HEK293 (cell line): Measurements from ENCODE around the gene DNAJC4.
A peak's percentile ranks its signal among the peaks of the same experiment; 100 is the strongest.

ENCODE experiments used
- BCL11A ChIP-seq: fragments of 450-650 bp; formaldehyde crosslinking; IDR thresholded peaks from 2 replicates; pipeline ENCODE4 v1.5.1; 2016; ENCODE audit warnings: low read depth, missing biosample characterization, missing genetic modification characterization
- GFI1B ChIP-seq: fragments of 450-650 bp; formaldehyde crosslinking; IDR thresholded peaks from 2 replicates; pipeline ENCODE4 v1.5.1; 2016; ENCODE audit warnings: missing biosample characterization, missing genetic modification characterization
- HOXC10 ChIP-seq: sonication (generic); formaldehyde crosslinking; IDR thresholded peaks from 2 replicates; pipeline ENCODE4 v1.8.1; 2023; ENCODE audit warnings: mild to moderate bottlenecking, missing genetic modification reagents
- INSM2 ChIP-seq: fragments of 450-650 bp; formaldehyde crosslinking; IDR thresholded peaks from 2 replicates; pipeline ENCODE4 v1.5.1; 2016; ENCODE audit warnings: missing biosample characterization, missing genetic modification characterization
- KLF16 ChIP-seq: fragments of 450-650 bp; formaldehyde crosslinking; IDR thresholded peaks from 2 replicates; pipeline ENCODE4 v1.5.1; 2017; ENCODE audit warnings: missing biosample characterization, missing genetic modification characterization
- KLF17 ChIP-seq: fragments of 450-650 bp; formaldehyde crosslinking; IDR thresholded peaks from 2 replicates; pipeline ENCODE4 v1.5.1; 2016; ENCODE audit warnings: missing biosample characterization, missing genetic modification characterization
- ZBTB44 ChIP-seq: fragments of 450-650 bp; IDR thresholded peaks from 2 replicates; pipeline ENCODE4 v1.5.1; 2018; ENCODE audit warnings: missing biosample characterization, mild to moderate bottlenecking, missing genetic modification characterization
- ZBTB48 ChIP-seq: fragments of 450-650 bp; formaldehyde crosslinking; IDR thresholded peaks from 2 replicates; pipeline ENCODE4 v1.5.1; 2016; ENCODE audit warnings: missing biosample characterization, missing genetic modification characterization
- ZEB2 ChIP-seq: fragments of 450-650 bp; formaldehyde crosslinking; IDR thresholded peaks from 2 replicates; pipeline ENCODE4 v1.5.1; 2016; ENCODE audit warnings: missing biosample characterization, missing genetic modification characterization
- ZFP37 ChIP-seq: fragments of 450-650 bp; formaldehyde crosslinking; IDR thresholded peaks from 2 replicates; pipeline ENCODE4 v1.5.1; 2016; ENCODE audit warnings: missing biosample characterization, missing genetic modification characterization
- ZNF184 ChIP-seq: fragments of 450-650 bp; IDR thresholded peaks from 2 replicates; pipeline ENCODE4 v1.5.1; 2018; ENCODE audit warnings: missing biosample characterization, mild to moderate bottlenecking, missing genetic modification characterization
- ZNF24 ChIP-seq: fragments of 450-650 bp; formaldehyde crosslinking; IDR thresholded peaks from 2 replicates; pipeline ENCODE4 v1.5.1; 2016; ENCODE audit warnings: missing biosample characterization, missing genetic modification characterization
- ZNF266 ChIP-seq: fragments of 450-650 bp; formaldehyde crosslinking; IDR thresholded peaks from 2 replicates; pipeline ENCODE4 v1.5.1; 2016; ENCODE audit warnings: missing biosample characterization, missing genetic modification characterization, low read depth
- ZNF274 ChIP-seq, 2 experiments: fragments of 200-500 bp in 1 of 2; fragments of 450-650 bp in 1 of 2; sonication (Bioruptor generic) in 1 of 2; formaldehyde crosslinking in 1 of 2; IDR thresholded peaks; 2 replicates each; pipeline versions ENCODE4 v1.5.1 to v1.6.1; 2014 to 2016; ENCODE audit warnings: borderline replicate concordance in 1 of 2, inconsistent platforms in 1 of 2, low read length in 1 of 2, missing biosample characterization in 1 of 2, missing genetic modification characterization in 1 of 2
- ZNF280C ChIP-seq: fragments of 450-650 bp; formaldehyde crosslinking; IDR thresholded peaks from 2 replicates; pipeline ENCODE4 v1.5.1; 2016; ENCODE audit warnings: missing biosample characterization, missing genetic modification characterization
- ZNF280D ChIP-seq: fragments of 450-650 bp; formaldehyde crosslinking; IDR thresholded peaks from 2 replicates; pipeline ENCODE4 v1.5.1; 2016; ENCODE audit warnings: missing biosample characterization, missing genetic modification characterization
- ZNF391 ChIP-seq: fragments of 450-650 bp; formaldehyde crosslinking; IDR thresholded peaks from 2 replicates; pipeline ENCODE4 v1.5.1; 2016; ENCODE audit warnings: low read depth, missing biosample characterization, missing genetic modification characterization, borderline replicate concordance
- ZNF433 ChIP-seq: fragments of 450-650 bp; formaldehyde crosslinking; IDR thresholded peaks from 2 replicates; pipeline ENCODE4 v1.5.1; 2016; ENCODE audit warnings: missing biosample characterization, missing genetic modification characterization, low read depth
- ZNF449 ChIP-seq: fragments of 450-650 bp; formaldehyde crosslinking; IDR thresholded peaks from 2 replicates; pipeline ENCODE4 v1.5.1; 2017; ENCODE audit warnings: missing biosample characterization, mild to moderate bottlenecking, missing genetic modification characterization, moderate library complexity
- ZNF549 ChIP-seq: fragments of 450-650 bp; IDR thresholded peaks from 2 replicates; pipeline ENCODE4 v1.5.1; 2018; ENCODE audit warnings: missing biosample characterization, missing genetic modification characterization, mild to moderate bottlenecking, inconsistent platforms, moderate library complexity
- ZNF585B ChIP-seq: fragments of 450-650 bp; formaldehyde crosslinking; IDR thresholded peaks from 2 replicates; pipeline ENCODE4 v1.5.1; 2016; ENCODE audit warnings: missing biosample characterization, missing genetic modification characterization
- ZNF610 ChIP-seq: fragments of 450-650 bp; formaldehyde crosslinking; IDR thresholded peaks from 2 replicates; pipeline ENCODE4 v1.5.1; 2016; ENCODE audit warnings: missing biosample characterization, missing genetic modification characterization, borderline replicate concordance
- ZNF629 ChIP-seq: fragments of 450-650 bp; formaldehyde crosslinking; IDR thresholded peaks from 2 replicates; pipeline ENCODE4 v1.5.1; 2017; ENCODE audit warnings: missing biosample characterization, missing genetic modification characterization
- TF ChIP-seq, protein P1 (sequence below): fragments of 450-650 bp; formaldehyde crosslinking; IDR thresholded peaks from 2 replicates; pipeline ENCODE4 v1.5.1; 2016; ENCODE audit warnings: missing biosample characterization, missing genetic modification characterization
- TF ChIP-seq, protein P2 (sequence below): fragments of 450-650 bp; formaldehyde crosslinking; IDR thresholded peaks from 2 replicates; pipeline ENCODE4 v1.5.1; 2016; ENCODE audit warnings: missing biosample characterization, missing genetic modification characterization

Gene DNAJC4

GRCh38 chr11:64185175-64185692 lies 45.1 kb upstream of the DNAJC4 start (continued):
- TF ChIP-seq ZNF280C (tag by site-specific recombination) (no peak), ZNF549 (tag by site-specific recombination) (no peak), ZBTB44 (0 out of 2 replicates have a peak, but pooled peaks have one; percentile 16), ZNF610 (tag by site-specific recombination) (0 out of 2 replicates have a peak, but pooled peaks have one; percentile 45), ZNF433 (tag by site-specific recombination) (no peak), ZNF449 (no peak), ZBTB48 (tag by site-specific recombination) (peak; percentile 70; the same call in 1 of the 2 replicates), ZEB2 (peak; percentile 65), ZFP37 (tag by site-specific recombination) (peak; percentile 85), ZNF24 (peak; percentile 60; the same call in 1 of the 2 replicates), ZNF274 (IDR thresholded peaks at IDR 0.05; ENCODE audit: low read length) (no peak), ZNF274 (tag by site-specific recombination; IDR thresholded peaks at IDR 0.05; ENCODE audit: borderline replicate concordance) (no peak), ZNF391 (tag by site-specific recombination) (peak; percentile 76; the same call in 1 of the 2 replicates), INSM2 (peak; percentile 71; the same call in 1 of the 2 replicates), BCL11A (tag by site-specific recombination) (peak; percentile 78; the same call in 1 of the 2 replicates), ZNF280D (no peak), GFI1B (tag by site-specific recombination) (no peak), ZNF266 (no peak), ZNF629 (peak; percentile 62), ZNF585B (tag by site-specific recombination) (no peak), KLF17 (tag by site-specific recombination) (peak; percentile 90), ZNF184 (tag by site-specific recombination) (no peak), HOXC10 (CRISPR knock-in tag) (0 out of 2 replicates have a peak, but pooled peaks have one; percentile 70), KLF16 (tag by site-specific recombination) (peak; percentile 72)
- TF ChIP-seq, protein P1, sequence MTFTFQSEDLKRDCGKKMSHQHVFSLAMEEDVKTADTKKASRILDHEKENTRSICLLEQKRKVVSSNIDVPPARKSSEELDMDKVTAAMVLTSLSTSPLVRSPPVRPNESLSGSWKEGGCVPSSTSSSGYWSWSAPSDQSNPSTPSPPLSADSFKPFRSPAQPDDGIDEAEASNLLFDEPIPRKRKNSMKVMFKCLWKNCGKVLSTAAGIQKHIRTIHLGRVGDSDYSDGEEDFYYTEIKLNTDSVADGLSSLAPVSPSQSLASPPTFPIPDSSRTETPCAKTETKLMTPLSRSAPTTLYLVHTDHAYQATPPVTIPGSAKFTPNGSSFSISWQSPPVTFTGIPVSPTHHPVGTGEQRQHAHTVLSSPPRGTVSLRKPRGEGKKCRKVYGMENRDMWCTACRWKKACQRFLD (tag by site-specific recombination), result 0 out of 2 replicates have a peak, but pooled peaks have one; percentile 44
- TF ChIP-seq, protein P2, sequence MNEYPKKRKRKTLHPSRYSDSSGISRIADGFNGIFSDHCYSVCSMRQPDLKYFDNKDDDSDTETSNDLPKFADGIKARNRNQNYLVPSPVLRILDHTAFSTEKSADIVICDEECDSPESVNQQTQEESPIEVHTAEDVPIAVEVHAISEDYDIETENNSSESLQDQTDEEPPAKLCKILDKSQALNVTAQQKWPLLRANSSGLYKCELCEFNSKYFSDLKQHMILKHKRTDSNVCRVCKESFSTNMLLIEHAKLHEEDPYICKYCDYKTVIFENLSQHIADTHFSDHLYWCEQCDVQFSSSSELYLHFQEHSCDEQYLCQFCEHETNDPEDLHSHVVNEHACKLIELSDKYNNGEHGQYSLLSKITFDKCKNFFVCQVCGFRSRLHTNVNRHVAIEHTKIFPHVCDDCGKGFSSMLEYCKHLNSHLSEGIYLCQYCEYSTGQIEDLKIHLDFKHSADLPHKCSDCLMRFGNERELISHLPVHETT (tag by site-specific recombination), result peak; percentile 20; the same call in 1 of the 2 replicates
